ENCODE data around the gene BMP7. TPM values are rescaled to one million over a fixed set of nuclear protein-coding genes. Genes with fewer than 3 reads are reported as not detected.

Gene BMP7
- total and polyA plus RNA-seq, 7 donors = 0.03 TPM; not detected in 5

DNA sequence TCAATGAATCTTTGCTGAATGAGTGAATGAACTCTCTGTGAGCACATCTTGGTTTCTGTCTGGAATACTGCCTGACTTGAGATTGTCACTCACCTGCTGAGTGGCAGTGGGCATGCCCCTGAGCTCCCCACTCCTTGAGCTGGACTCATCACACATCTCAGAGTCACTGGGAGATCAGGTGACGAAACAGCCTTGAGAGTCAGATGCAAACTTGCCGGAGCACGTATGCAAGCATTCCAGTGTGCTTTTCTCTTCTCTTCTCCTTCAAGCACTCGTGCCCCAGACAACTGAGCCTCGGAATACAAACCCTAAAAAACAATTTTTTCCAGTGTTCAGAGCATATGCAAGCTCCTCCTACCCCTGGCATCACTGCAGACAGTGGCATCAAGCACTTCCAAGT, 9.4 kb upstream of the BMP7 start:
- intact Hi-C loops (cut with DNase I) = no loop called here
- ATAC-seq (no peak), DNase-seq (no peak)
- no peaks in the 10 kb centered on the region for H3K36me3 ChIP-seq (ENCODE audit: insufficient read depth in 1 of 2, low read depth in 1 of 2)
- H3K27ac ChIP-seq = no peak overlapping the region
- H3K27me3 ChIP-seq (ENCODE audit: insufficient read depth in 3 of 3, low read length in 2 of 3) = peaks cover 0 to 16% (median 5%) of the 10 kb centered on the region in 3 donors
- no peaks in the 10 kb centered on the region for H3K4me1 ChIP-seq
- no peak for TF ChIP-seq CTCF (IDR thresholded peaks at IDR 0.05)
- no peak overlapping the region for H3K4me3 ChIP-seq
- 45 to 53% (median 50%) methylated on average over 5 of the region's 5 CpGs for WGBS, 3 donors
- no peaks in the 10 kb centered on the region for H3K9me3 ChIP-seq

DNA sequence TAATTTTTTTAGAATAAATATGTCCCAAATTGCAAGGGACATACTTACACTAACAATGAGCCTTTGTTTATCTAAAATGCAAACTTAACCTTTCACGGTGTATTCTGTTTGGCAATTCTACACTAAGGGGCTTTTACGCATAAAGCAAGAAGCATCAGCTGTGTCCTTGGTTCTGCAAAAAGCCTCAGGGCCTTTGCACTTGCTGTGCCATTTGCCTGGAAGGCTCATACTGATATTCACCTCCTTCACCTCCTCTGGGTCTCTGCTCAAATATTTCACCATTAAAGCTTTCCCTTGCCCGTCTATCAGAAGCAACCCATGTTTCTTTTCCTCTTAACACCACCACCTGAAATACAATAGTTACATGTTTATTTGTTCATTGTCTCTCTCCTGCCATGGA, 8.9 kb upstream of the BMP7 start:
- no peak for TF ChIP-seq CTCF (IDR thresholded peaks at IDR 0.05)
- 75 to 90% (median 84%) methylated on average over 3 of the region's 3 CpGs for WGBS, 3 donors
- DNase-seq (no peak), ATAC-seq (no peak)
- no peaks in the 10 kb centered on the region for H3K9me3 ChIP-seq
- no peak overlapping the region for H3K4me3 ChIP-seq
- no peaks in the 10 kb centered on the region for H3K36me3 ChIP-seq (ENCODE audit: insufficient read depth in 1 of 2, low read depth in 1 of 2)
- H3K4me1 ChIP-seq = no peaks in the 10 kb centered on the region
- intact Hi-C loops (cut with DNase I) = no loop called here
- peaks cover 0 to 16% (median 5%) of the 10 kb centered on the region in 3 donors for H3K27me3 ChIP-seq (ENCODE audit: insufficient read depth in 3 of 3, low read length in 2 of 3)
- H3K27ac ChIP-seq = no peak overlapping the region

GRCh38 chr20:57274846-57275245, 8.4 kb upstream of the BMP7 start:
- WGBS, 3 donors = 53 to 57% (median 54%) methylated on average over 4 of the region's 4 CpGs
- DNase-seq (no peak), ATAC-seq (no peak)
- no peaks in the 10 kb centered on the region for H3K36me3 ChIP-seq (ENCODE audit: insufficient read depth in 1 of 2, low read depth in 1 of 2)
- TF ChIP-seq CTCF (IDR thresholded peaks at IDR 0.05) = no peak
- H3K4me3 ChIP-seq = no peak overlapping the region
- intact Hi-C loops (cut with DNase I) = no loop called here
- H3K27ac ChIP-seq = no peak overlapping the region
- no peaks in the 10 kb centered on the region for H3K4me1 ChIP-seq
- H3K9me3 ChIP-seq = no peaks in the 10 kb centered on the region
- H3K27me3 ChIP-seq (ENCODE audit: insufficient read depth in 3 of 3, low read length in 2 of 3) = peaks cover 0 to 20% (median 5%) of the 10 kb centered on the region in 3 donors

- DNase-seq = no peak
- Histone ChIP-seq H3K27ac (no peak overlapping the region), H3K4me3 (no peak overlapping the region), H3K4me1 (no peaks in the 10 kb centered on the region), H3K36me3 (ENCODE audit: insufficient read depth in 1 of 2, low read depth in 1 of 2) (no peaks in the 10 kb centered on the region), H3K27me3 (ENCODE audit: insufficient read depth in 3 of 3, low read length in 2 of 3) (peaks cover 0 to 25% (median 4%) of the 10 kb centered on the region in 3 donors), H3K9me3 (no peaks in the 10 kb centered on the region)
- ATAC-seq = no peak
- intact Hi-C loops (cut with DNase I) = no loop called here
- 80 to 89% (median 83%) methylated on average over 3 of the region's 3 CpGs for whole genome bisulfite sequencing, 3 donors
- TF ChIP-seq CTCF (IDR thresholded peaks at IDR 0.05) = no peak
Measured at GRCh38 chr20:57274299-57274698, 7.9 kb upstream of the BMP7 start.

DNA sequence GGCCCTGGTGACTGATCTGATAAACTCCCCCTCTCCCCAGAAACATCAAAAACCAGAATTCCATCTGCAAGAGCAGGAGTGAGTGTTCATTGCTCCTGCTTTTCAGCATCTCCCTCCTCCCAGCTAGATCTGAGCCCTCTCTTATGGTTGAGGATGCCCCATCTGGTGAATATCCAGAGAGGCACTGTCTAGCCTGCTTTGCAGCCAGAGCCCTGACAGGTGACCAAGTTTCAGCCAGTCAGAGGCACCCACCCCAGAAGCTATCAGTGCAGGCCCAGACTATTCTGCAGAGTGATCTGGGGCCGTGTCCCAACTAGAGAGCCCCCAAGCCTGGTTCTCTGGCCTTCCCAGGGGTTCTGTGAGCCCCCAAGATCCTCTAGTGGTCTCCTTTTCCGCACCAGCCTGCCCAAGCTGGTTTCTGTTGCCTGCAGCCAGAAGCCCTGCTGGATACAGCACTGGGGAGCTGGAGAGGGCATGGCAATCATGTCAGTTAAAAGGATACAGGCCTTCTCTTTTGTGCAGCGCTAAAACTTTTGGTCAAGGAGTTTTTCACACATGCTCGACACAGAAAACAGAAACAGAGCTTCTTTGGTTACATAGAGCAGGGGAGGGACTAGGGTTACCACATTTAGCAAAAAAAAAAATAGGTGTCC, 6.6 kb upstream of the BMP7 start:
- 69 to 77% (median 70%) methylated on average over 4 of the region's 4 CpGs for WGBS, 3 donors
- no peak for ATAC-seq

More for the DNA sequence above, 6.6 kb upstream of the BMP7 start:
- Histone ChIP-seq H3K36me3 (ENCODE audit: insufficient read depth in 1 of 2, low read depth in 1 of 2) (no peaks in the 10 kb centered on the region), H3K4me1 (no peaks in the 10 kb centered on the region), H3K9me3 (no peaks in the 10 kb centered on the region), H3K27me3 (ENCODE audit: insufficient read depth in 3 of 3, low read length in 2 of 3) (peaks cover 0 to 30% (median 4%) of the 10 kb centered on the region in 3 donors), H3K4me3 (no peak overlapping the region), H3K27ac (no peak overlapping the region)
- no peak for TF ChIP-seq CTCF (IDR thresholded peaks at IDR 0.05)
- DNase-seq = no peak
- intact Hi-C loops (cut with DNase I) = no loop called here
